PC-3 (cell line): ENCODE results near the gene NHLH1. TPM values are rescaled to one million over a fixed set of nuclear protein-coding genes. Genes with fewer than 3 reads are reported as not detected.

Experiments
- ATAC-seq: fragments of 200-7000 bp; cut with Tn5 transposase; 2 replicates; pipeline ENCODE4 v1.9.1; 2020; ENCODE audit warnings: mild to moderate bottlenecking, moderate library complexity
- BruUV-seq: library from RNA; stranded (reverse); fragments of 400-500 nt; replicated peaks from 2 replicates; lab custom pipeline; 2021; lab: Mats Ljungman, UMichigan
- CTCF ChIA-PET: fragments of 300-600 bp; sonication (Branson Sonifier 250); formaldehyde crosslinking; loops from one replicate; lab custom pipeline; 2022; ENCODE audit warnings: antibody characterized with exemption; lab: Charles Lee
- POLR2A ChIA-PET: fragments of 300-600 bp; sonication (Branson Sonifier 250); formaldehyde crosslinking; loops from one replicate; lab custom pipeline; 2022; ENCODE audit warnings: antibody characterized with exemption; ENCODE audit not compliant: unreplicated experiment; lab: Charles Lee
- DNase-seq: peaks from one replicate; pipeline ENCODE4 v3.0.0-alpha.2; 2015
- H2AFZ ChIP-seq: fragments of 300-600 bp; sonication (generic); 2 replicates; pipeline ENCODE4 v1.6.0; 2016; ENCODE audit warnings: antibody characterized with exemption, low read length
- H3F3A ChIP-seq: fragments of 300-600 bp; sonication (generic); one replicate; pipeline ENCODE4 v1.6.0; 2017; ENCODE audit warnings: antibody characterized with exemption, low read length, control low read depth, mild to moderate bottlenecking; ENCODE audit not compliant: unreplicated experiment
- H3K27ac ChIP-seq: fragments of 300-600 bp; sonication (generic); 2 replicates; pipeline ENCODE4 v1.5.1; 2016; ENCODE audit warnings: mild to moderate bottlenecking, low read length
- H3K27me3 ChIP-seq: fragments of 300-600 bp; sonication (generic); 2 replicates; pipeline ENCODE4 v1.6.1; 2016; ENCODE audit warnings: low read length, mixed read lengths
- H3K36me3 ChIP-seq: fragments of 300-600 bp; sonication (generic); 2 replicates; pipeline ENCODE4 v1.6.1; 2016; ENCODE audit warnings: low read depth, mixed run types, low read length, mixed read lengths
- H3K4me1 ChIP-seq: fragments of 300-600 bp; sonication (generic); 2 replicates; pipeline ENCODE4 v1.5.1; 2016; ENCODE audit warnings: low read length; ENCODE audit not compliant: insufficient read depth
- H3K4me2 ChIP-seq: fragments of 300-600 bp; sonication (generic); 2 replicates; pipeline ENCODE4 v1.6.0; 2016; ENCODE audit warnings: low read length
- H3K4me3 ChIP-seq: fragments of 300-600 bp; sonication (generic); 2 replicates; pipeline ENCODE4 v1.5.1; 2016; ENCODE audit warnings: mild to moderate bottlenecking, low read length, mixed read lengths
- H3K79me2 ChIP-seq: fragments of 300-600 bp; sonication (generic); 2 replicates; pipeline ENCODE4 v1.6.1; 2017; ENCODE audit warnings: low read length, mixed read lengths
- H3K9ac ChIP-seq: fragments of 300-600 bp; sonication (generic); 2 replicates; pipeline ENCODE4 v1.6.0; 2016; ENCODE audit warnings: mild to moderate bottlenecking, low read length
- H3K9me2 ChIP-seq: fragments of 300-600 bp; sonication (generic); replicated peaks from 2 replicates; pipeline ENCODE4 v1.6.1; 2016; ENCODE audit warnings: mixed run types, low read length, mixed read lengths
- H3K9me3 ChIP-seq: fragments of 300-600 bp; sonication (generic); 2 replicates; pipeline ENCODE4 v1.6.1; 2016; ENCODE audit warnings: low read length, mixed read lengths
- H4K20me1 ChIP-seq: fragments of 300-600 bp; sonication (generic); 2 replicates; pipeline ENCODE4 v1.6.1; 2016; ENCODE audit warnings: low read length, mixed read lengths
- CTCF ChIP-seq: fragments of 300-600 bp; sonication (generic); conservative IDR thresholded peaks from 2 replicates; pipeline ENCODE4 v1.5.1; 2017; ENCODE audit warnings: antibody characterized with exemption, low read depth, mild to moderate bottlenecking, low read length
- EZH2 ChIP-seq: fragments of 300-600 bp; sonication (generic); IDR thresholded peaks from one replicate; pipeline ENCODE4 v1.6.1; 2017; ENCODE audit warnings: antibody characterized with exemption, mild to moderate bottlenecking, low read length; ENCODE audit not compliant: unreplicated experiment
- EZH2phosphoT487 ChIP-seq: fragments of 300-600 bp; sonication (generic); IDR thresholded peaks from 2 replicates; pipeline ENCODE4 v1.6.1; 2018; ENCODE audit warnings: mild to moderate bottlenecking, antibody characterized with exemption, low read length, borderline replicate concordance
- intact Hi-C: fragments of 100-400 bp; cut with micrococcal nuclease; formaldehyde crosslinking; loops from 2 replicates; pipeline ENCODE4 v1.9.0; 2023
- total RNA-seq: library from RNA; depleted of rRNA; stranded (reverse); fragments of >200 nt; gene quantifications from 2 replicates; pipeline ENCODE4 v1.2.3, GENCODE V29; 2014

NHLH1 gene
- total RNA-seq, 1 experiment from 2014 or later = not detected

GRCh38 chr1:160340146-160340545 lies 26.7 kb upstream of the NHLH1 start:
- no peak overlapping the region for H3K4me2 ChIP-seq

GRCh38 chr1:160340866-160341265 lies 26.0 kb upstream of the NHLH1 start:
- peaks cover 23% of the 10 kb centered on the region for H4K20me1 ChIP-seq
- POLR2A ChIA-PET = no interaction called here

More at GRCh38 chr1:160340146-160340545, 26.7 kb upstream of the NHLH1 start:
- H3K27ac ChIP-seq = no peak overlapping the region
- POLR2A ChIA-PET = no interaction called here
- H3K4me3 ChIP-seq = no peak overlapping the region
- TF ChIP-seq EZH2phosphoT487 (no peak), CTCF (no peak), EZH2 (no peak)
- H3K9me2 ChIP-seq = no peaks in the 10 kb centered on the region
- peaks cover 23% of the 10 kb centered on the region for H4K20me1 ChIP-seq
- BruUV-seq = no TSS peak
- intact Hi-C loops = no loop called here
- CTCF ChIA-PET = interaction anchor here (1.1 kb wide), 1 partner anchor 49 kb away, joined by 3 read pairs; no protein-coding TSS in a partner anchor
- H3K4me1 ChIP-seq = peaks cover 21% of the 10 kb centered on the region
- no peaks in the 10 kb centered on the region for H3K27me3 ChIP-seq
- H2AFZ ChIP-seq = no peak overlapping the region
- no peaks in the 10 kb centered on the region for H3F3A ChIP-seq
- H3K9me3 ChIP-seq = no peaks in the 10 kb centered on the region
- DNase-seq (no peak), ATAC-seq (no peak)
- peaks cover 39% of the 10 kb centered on the region for H3K36me3 ChIP-seq
- H3K9ac ChIP-seq = no peak overlapping the region
- H3K79me2 ChIP-seq = peaks cover 80% of the 10 kb centered on the region

More at GRCh38 chr1:160340866-160341265, 26.0 kb upstream of the NHLH1 start:
- peak overlapping the region; percentile 89 for H3K4me2 ChIP-seq
- peaks cover 21% of the 10 kb centered on the region for H3K4me1 ChIP-seq
- no peak for DNase-seq
- no peaks in the 10 kb centered on the region for H3K9me2 ChIP-seq
- intact Hi-C loops = no loop called here
- CTCF ChIA-PET = no interaction called here
- H3K27me3 ChIP-seq = no peaks in the 10 kb centered on the region
- no peak overlapping the region for H3K9ac ChIP-seq
- H3F3A ChIP-seq = no peaks in the 10 kb centered on the region
- H3K79me2 ChIP-seq = peaks cover 80% of the 10 kb centered on the region
- H2AFZ ChIP-seq = no peak overlapping the region
- ATAC-seq = no peak
- no peak overlapping the region for H3K27ac ChIP-seq
- peak overlapping the region; percentile 86; the same call in 1 of the 2 replicates for H3K4me3 ChIP-seq
- TF ChIP-seq CTCF = no peak
- TF ChIP-seq EZH2phosphoT487 = no peak
- TF ChIP-seq EZH2 = no peak
- H3K9me3 ChIP-seq = no peaks in the 10 kb centered on the region
- no TSS peak for BruUV-seq
- peaks cover 38% of the 10 kb centered on the region for H3K36me3 ChIP-seq
